ENCODE results near the gene PSMB1.

DNA sequence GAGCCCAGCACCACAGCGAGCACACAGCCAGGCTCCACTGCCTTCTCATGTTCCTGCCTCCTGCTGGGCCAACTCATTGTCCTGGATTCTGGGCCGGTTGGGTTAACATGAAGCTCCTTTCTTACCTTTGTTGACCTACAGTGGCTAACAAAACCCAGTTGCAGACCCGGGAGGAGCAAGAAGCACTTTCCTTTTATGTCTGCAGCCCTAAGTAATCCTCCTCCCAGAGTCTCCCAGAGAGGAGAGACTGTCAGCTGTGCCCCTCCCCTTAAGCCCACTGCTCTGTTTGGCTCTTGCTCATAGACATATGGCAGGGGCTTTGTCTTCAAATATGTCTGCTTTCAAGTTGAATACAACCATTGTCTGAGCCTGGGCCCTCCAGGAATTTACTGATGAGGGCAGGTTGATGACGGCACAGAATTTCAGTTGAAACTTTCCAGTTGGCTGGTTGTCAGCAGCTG lies 55.2 kb downstream of the PSMB1 start:
- TF ChIP-seq, protein P1, sequence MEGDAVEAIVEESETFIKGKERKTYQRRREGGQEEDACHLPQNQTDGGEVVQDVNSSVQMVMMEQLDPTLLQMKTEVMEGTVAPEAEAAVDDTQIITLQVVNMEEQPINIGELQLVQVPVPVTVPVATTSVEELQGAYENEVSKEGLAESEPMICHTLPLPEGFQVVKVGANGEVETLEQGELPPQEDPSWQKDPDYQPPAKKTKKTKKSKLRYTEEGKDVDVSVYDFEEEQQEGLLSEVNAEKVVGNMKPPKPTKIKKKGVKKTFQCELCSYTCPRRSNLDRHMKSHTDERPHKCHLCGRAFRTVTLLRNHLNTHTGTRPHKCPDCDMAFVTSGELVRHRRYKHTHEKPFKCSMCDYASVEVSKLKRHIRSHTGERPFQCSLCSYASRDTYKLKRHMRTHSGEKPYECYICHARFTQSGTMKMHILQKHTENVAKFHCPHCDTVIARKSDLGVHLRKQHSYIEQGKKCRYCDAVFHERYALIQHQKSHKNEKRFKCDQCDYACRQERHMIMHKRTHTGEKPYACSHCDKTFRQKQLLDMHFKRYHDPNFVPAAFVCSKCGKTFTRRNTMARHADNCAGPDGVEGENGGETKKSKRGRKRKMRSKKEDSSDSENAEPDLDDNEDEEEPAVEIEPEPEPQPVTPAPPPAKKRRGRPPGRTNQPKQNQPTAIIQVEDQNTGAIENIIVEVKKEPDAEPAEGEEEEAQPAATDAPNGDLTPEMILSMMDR (conservative IDR thresholded peaks at IDR 0.05): no peak
- no peak for TF ChIP-seq ZFX (IDR thresholded peaks at IDR 0.05)

Data from C4-2B (cell line).